NB4 (cell line): ENCODE results near the gene KRTDAP.
A peak's percentile ranks its signal among the peaks of the same experiment; 100 is the strongest.
"Not testable (repeated sequence)": the region's sequence is repeated elsewhere in the genome, so short reads cannot be mapped to it uniquely, and the experiment has no call there.

Source experiments
- DNase-seq: peaks from one replicate; pipeline ENCODE4 v3.0.0; 2010; ENCODE audit warnings: low read depth
- H3K4me3 ChIP-seq: one replicate; pipeline ENCODE4 v1.5.1; 2011; ENCODE audit warnings: mild to moderate bottlenecking, low read depth, low read length, moderate library complexity
- CTCF ChIP-seq: IDR thresholded peaks from one replicate; pipeline ENCODE4 v1.5.1; 2012; ENCODE audit warnings: low read depth, low read length
- MAX ChIP-seq: IDR thresholded peaks from 2 replicates; pipeline ENCODE4 v1.6.1; 2011; ENCODE audit warnings: low read depth, low read length
- MYC ChIP-seq: IDR thresholded peaks from 2 replicates; pipeline ENCODE4 v1.6.1; 2011; ENCODE audit warnings: low read depth, low read length
- POLR2A ChIP-seq: IDR thresholded peaks from 2 replicates; pipeline ENCODE4 v1.6.1; 2011; ENCODE audit warnings: mild to moderate bottlenecking; ENCODE audit not compliant: insufficient read length; ENCODE audit errors: extremely low read depth

The KRTDAP gene

GRCh38 chr19:35466259-35466658 lies 24.0 kb downstream of the KRTDAP start:
- DNase-seq: no peak
- H3K4me3 ChIP-seq: no peak overlapping the region
- TF ChIP-seq CTCF: no peak
- TF ChIP-seq POLR2A: no peak
- no peak for TF ChIP-seq MYC
- TF ChIP-seq MAX: no peak

- not testable (repeated sequence) for DNase-seq, H3K4me3 ChIP-seq
Observed at GRCh38 chr19:35462956-35463355, 27.3 kb downstream of the KRTDAP start.

- no peak overlapping the region for H3K4me3 ChIP-seq
- TF ChIP-seq POLR2A (no peak), MYC (no peak), MAX (no peak), CTCF (no peak)
- DNase-seq: peak; percentile 75
Observed at GRCh38 chr19:35462476-35462953, 27.7 kb downstream of the KRTDAP start.

- not testable (repeated sequence) for DNase-seq
Observed at GRCh38 chr19:35461788-35462187, 28.5 kb downstream of the KRTDAP start.

GRCh38 chr19:35461060-35461459 lies 29.2 kb downstream of the KRTDAP start:
- TF ChIP-seq MAX: no peak
- no peak for TF ChIP-seq POLR2A
- TF ChIP-seq MYC: no peak
- no peak for TF ChIP-seq CTCF
- no peak for DNase-seq
- H3K4me3 ChIP-seq: no peak overlapping the region

More at GRCh38 chr19:35461788-35462187, 28.5 kb downstream of the KRTDAP start:
- H3K4me3 ChIP-seq: not testable (repeated sequence)

GRCh38 chr19:35460608-35461007 lies 29.7 kb downstream of the KRTDAP start:
- DNase-seq: peak; percentile 40
- TF ChIP-seq MYC (no peak), POLR2A (no peak), MAX (no peak), CTCF (no peak)
- H3K4me3 ChIP-seq: no peak overlapping the region

- DNase-seq: no peak
- no peak for TF ChIP-seq MYC
- no peak for TF ChIP-seq CTCF
- TF ChIP-seq MAX: no peak
- TF ChIP-seq POLR2A: no peak
- H3K4me3 ChIP-seq: no peak overlapping the region
Observed at GRCh38 chr19:35459414-35460082, 30.7 kb downstream of the KRTDAP start.
